ENCODE results near the gene KLF6.

- TF ChIP-seq, protein P1, sequence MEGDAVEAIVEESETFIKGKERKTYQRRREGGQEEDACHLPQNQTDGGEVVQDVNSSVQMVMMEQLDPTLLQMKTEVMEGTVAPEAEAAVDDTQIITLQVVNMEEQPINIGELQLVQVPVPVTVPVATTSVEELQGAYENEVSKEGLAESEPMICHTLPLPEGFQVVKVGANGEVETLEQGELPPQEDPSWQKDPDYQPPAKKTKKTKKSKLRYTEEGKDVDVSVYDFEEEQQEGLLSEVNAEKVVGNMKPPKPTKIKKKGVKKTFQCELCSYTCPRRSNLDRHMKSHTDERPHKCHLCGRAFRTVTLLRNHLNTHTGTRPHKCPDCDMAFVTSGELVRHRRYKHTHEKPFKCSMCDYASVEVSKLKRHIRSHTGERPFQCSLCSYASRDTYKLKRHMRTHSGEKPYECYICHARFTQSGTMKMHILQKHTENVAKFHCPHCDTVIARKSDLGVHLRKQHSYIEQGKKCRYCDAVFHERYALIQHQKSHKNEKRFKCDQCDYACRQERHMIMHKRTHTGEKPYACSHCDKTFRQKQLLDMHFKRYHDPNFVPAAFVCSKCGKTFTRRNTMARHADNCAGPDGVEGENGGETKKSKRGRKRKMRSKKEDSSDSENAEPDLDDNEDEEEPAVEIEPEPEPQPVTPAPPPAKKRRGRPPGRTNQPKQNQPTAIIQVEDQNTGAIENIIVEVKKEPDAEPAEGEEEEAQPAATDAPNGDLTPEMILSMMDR (IDR thresholded peaks at IDR 0.05; ENCODE audit: extremely low read depth in 1 of 2, insufficient read depth in 1 of 2, low read depth in 1 of 2, low read length in 2 of 2): no peak
- TF ChIP-seq POLR2AphosphoS5 (IDR thresholded peaks at IDR 0.05; ENCODE audit: insufficient read depth, low read depth, low read length) (no peak), POLR2A (IDR thresholded peaks at IDR 0.05; ENCODE audit: low read depth, low read length) (no peak)
Measured at GRCh38 chr10:3807211-3807927, 22.4 kb upstream of the KLF6 start.

Measured in endothelial cell of umbilical vein (primary cell).